Activated naive CD8-positive, alpha-beta T cell treated with anti-CD3 and anti-CD28 coated beads, Interleukin-2, amount 50 U/mL, for 24 hours (primary cell): Measurements from ENCODE around the gene SEMA3D.

Source experiments
- ATAC-seq: fragments of 150-1000 bp; cut with Tn5 transposase; one replicate; pipeline ENCODE4 v1.10.0; 2021
- DNase-seq: peaks from one replicate; pipeline ENCODE4 v3.0.0; 2021
- H3K27ac Mint-ChIP-seq: one replicate; pipeline ENCODE4 v1.8.0; 2021; ENCODE audit warnings: mild to moderate bottlenecking, mixed read lengths
- H3K27me3 Mint-ChIP-seq: one replicate; pipeline ENCODE4 v1.8.0; 2021; ENCODE audit warnings: mixed read lengths
- H3K36me3 Mint-ChIP-seq: one replicate; pipeline ENCODE4 v1.8.0; 2021; ENCODE audit warnings: low read depth, mixed read lengths
- H3K4me1 Mint-ChIP-seq: one replicate; pipeline ENCODE4 v1.8.0; 2021; ENCODE audit warnings: mixed read lengths
- H3K4me3 Mint-ChIP-seq: one replicate; pipeline ENCODE4 v1.8.0; 2021; ENCODE audit warnings: mild to moderate bottlenecking, moderate library complexity, mixed read lengths
- H3K9me3 Mint-ChIP-seq: one replicate; pipeline ENCODE4 v1.8.0; 2021; ENCODE audit warnings: mixed read lengths

SEMA3D gene

DNA sequence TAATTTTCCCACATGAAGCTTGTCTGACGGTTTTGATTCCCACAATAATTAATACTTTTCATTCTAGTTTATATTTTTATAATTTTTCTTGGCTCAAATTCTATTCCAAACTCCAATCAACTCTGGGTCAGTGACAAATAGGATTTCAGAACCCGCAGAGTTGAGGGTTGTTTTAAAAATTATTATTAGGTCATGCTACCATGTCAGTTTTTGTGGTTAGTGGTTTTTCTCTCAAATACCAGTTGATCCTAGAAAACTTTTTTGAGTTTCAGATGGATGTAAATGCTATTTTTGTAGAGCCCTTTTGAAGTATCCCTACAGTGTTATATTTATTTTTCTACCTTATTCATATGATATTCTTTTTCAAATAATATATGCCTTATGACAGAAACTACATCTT, 237.4 kb downstream of the SEMA3D start:
- H3K4me3 Mint-ChIP-seq, result no peak overlapping the region
- ATAC-seq (no peak), DNase-seq (no peak)
- peaks cover 4% of the 10 kb centered on the region for H3K9me3 Mint-ChIP-seq
- no peaks in the 10 kb centered on the region for H3K27me3 Mint-ChIP-seq
- no peaks in the 10 kb centered on the region for H3K4me1 Mint-ChIP-seq
- H3K36me3 Mint-ChIP-seq, result no peaks in the 10 kb centered on the region
- H3K27ac Mint-ChIP-seq, result no peak overlapping the region

DNA sequence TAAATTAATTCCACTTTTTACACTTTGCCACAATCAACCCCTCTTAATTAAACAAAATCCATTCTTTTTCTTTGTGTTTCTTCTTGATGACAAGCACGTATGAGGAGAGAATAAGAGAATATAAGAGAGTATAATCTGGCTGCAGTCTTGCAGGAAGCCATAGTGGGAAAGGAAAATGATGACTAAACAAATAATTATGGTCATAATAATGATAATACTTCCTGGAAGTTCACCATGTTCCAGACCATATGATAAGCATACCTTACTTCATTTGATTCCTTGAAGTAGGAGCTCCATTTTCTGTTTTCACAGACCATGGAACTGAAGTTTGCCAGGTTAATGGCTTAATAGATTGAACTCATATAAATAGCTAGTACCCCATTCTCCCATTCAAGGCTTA, 237.8 kb downstream of the SEMA3D start:
- ATAC-seq (no peak), DNase-seq (no peak)
- H3K27me3 Mint-ChIP-seq, result no peaks in the 10 kb centered on the region
- no peaks in the 10 kb centered on the region for H3K36me3 Mint-ChIP-seq
- peaks cover 4% of the 10 kb centered on the region for H3K9me3 Mint-ChIP-seq
- no peaks in the 10 kb centered on the region for H3K4me1 Mint-ChIP-seq
- no peak overlapping the region for H3K4me3 Mint-ChIP-seq
- no peak overlapping the region for H3K27ac Mint-ChIP-seq

DNA sequence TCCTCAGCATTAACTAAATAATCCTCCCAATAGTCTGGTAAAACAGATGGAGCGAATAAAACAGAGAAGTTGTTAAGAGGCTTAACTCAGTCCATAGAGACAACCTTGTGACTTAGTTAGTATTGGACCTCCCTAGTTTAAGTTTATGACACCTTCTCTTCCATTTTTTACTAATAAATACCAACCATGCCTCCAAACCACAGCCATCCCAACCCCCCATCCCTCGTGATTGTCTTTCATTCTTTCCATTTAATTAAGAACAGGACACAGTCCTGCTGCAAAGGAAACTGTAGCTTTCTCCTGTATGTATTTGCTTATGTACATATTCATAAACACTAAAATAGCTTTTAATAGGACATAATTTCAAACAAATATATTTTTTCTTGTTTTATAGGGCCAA, 238.2 kb downstream of the SEMA3D start:
- peaks cover 4% of the 10 kb centered on the region for H3K9me3 Mint-ChIP-seq
- ATAC-seq, result no peak
- H3K27me3 Mint-ChIP-seq, result no peaks in the 10 kb centered on the region
- H3K4me3 Mint-ChIP-seq, result no peak overlapping the region
- no peaks in the 10 kb centered on the region for H3K4me1 Mint-ChIP-seq
- no peaks in the 10 kb centered on the region for H3K36me3 Mint-ChIP-seq
- DNase-seq, result no peak
- H3K27ac Mint-ChIP-seq, result no peak overlapping the region

DNA sequence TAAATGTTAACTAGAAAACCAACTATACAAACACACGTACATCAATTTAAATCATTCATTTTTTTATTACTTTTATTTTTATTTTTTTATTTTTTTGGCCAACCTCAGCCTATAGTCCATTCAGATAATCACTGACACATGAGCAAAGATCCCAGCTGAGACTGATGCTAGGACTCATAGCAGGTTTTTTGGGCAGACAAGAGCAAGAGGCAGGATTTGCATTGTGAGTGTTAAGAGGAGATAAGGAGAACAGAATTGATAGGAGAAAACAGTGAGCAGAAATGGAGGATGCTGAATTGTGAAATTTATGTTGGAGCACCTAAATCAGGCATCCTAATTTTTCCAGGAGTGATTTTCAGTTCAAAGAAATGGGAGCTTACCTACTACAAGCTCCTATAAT, 240.3 kb downstream of the SEMA3D start:
- ATAC-seq (no peak), DNase-seq (no peak)
- Mint-ChIP-seq H3K27ac (no peak overlapping the region), H3K4me1 (no peaks in the 10 kb centered on the region), H3K27me3 (no peaks in the 10 kb centered on the region), H3K9me3 (no peaks in the 10 kb centered on the region), H3K36me3 (no peaks in the 10 kb centered on the region), H3K4me3 (no peak overlapping the region)
